ENCODE measurements around the gene PSMD11. TPM values are rescaled to one million over a fixed set of nuclear protein-coding genes. Genes with fewer than 3 reads are reported as not detected.

PSMD11 gene
- total RNA-seq, 1 experiment from 2014 or later = 212 TPM

GRCh38 chr17:32529604-32530003 is 85.3 kb downstream of the PSMD11 start:
- Histone ChIP-seq H3K4me1 (ENCODE audit: control insufficient read depth, insufficient read depth, low read length) (no peaks in the 10 kb centered on the region), H3K4me3 (ENCODE audit: low read depth in 2 of 2, low read length in 2 of 2) (no peak overlapping the region), H3K9me3 (ENCODE audit: control insufficient read depth, insufficient read depth, low read depth, low read length) (no peaks in the 10 kb centered on the region), H3K27me3 (ENCODE audit: control insufficient read depth, insufficient read depth, low read length) (0 out of 2 replicates have a peak, but pooled peaks cover 8% of the 10 kb centered on the region), H3K27ac (ENCODE audit: low read length) (no peak overlapping the region), H3K36me3 (ENCODE audit: control insufficient read depth, insufficient read depth, low read length) (no peaks in the 10 kb centered on the region)
- CTCF ChIA-PET = no interaction called here
- POLR2A ChIA-PET = no interaction called here
- intact Hi-C loops (cut with micrococcal nuclease; ENCODE audit: unreplicated experiment) (no loop called here), in situ Hi-C loops (cut with HindIII; ENCODE audit: low pct_unique_long_range_greater_than_20kb, low sequenced_read_pairs) (no loop called here)
- ATAC-seq (no peak), DNase-seq (ENCODE audit: low read depth, low spot score) (no peak)
- no TSS peak for BruUV-seq (replicated peaks)
- TF ChIP-seq SIN3A (IDR thresholded peaks at IDR 0.05; ENCODE audit: borderline replicate concordance, insufficient read depth, low read depth, low read length) (no peak), POLR2AphosphoS5 (IDR thresholded peaks at IDR 0.05; ENCODE audit: low read depth, low read length) (no peak), TCF7L2 (IDR thresholded peaks at IDR 0.05; ENCODE audit: low read depth, low read length) (no peak)
- TF ChIP-seq, protein P1, sequence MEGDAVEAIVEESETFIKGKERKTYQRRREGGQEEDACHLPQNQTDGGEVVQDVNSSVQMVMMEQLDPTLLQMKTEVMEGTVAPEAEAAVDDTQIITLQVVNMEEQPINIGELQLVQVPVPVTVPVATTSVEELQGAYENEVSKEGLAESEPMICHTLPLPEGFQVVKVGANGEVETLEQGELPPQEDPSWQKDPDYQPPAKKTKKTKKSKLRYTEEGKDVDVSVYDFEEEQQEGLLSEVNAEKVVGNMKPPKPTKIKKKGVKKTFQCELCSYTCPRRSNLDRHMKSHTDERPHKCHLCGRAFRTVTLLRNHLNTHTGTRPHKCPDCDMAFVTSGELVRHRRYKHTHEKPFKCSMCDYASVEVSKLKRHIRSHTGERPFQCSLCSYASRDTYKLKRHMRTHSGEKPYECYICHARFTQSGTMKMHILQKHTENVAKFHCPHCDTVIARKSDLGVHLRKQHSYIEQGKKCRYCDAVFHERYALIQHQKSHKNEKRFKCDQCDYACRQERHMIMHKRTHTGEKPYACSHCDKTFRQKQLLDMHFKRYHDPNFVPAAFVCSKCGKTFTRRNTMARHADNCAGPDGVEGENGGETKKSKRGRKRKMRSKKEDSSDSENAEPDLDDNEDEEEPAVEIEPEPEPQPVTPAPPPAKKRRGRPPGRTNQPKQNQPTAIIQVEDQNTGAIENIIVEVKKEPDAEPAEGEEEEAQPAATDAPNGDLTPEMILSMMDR (IDR thresholded peaks at IDR 0.05) = no peak
- TF ChIP-seq, protein P2, sequence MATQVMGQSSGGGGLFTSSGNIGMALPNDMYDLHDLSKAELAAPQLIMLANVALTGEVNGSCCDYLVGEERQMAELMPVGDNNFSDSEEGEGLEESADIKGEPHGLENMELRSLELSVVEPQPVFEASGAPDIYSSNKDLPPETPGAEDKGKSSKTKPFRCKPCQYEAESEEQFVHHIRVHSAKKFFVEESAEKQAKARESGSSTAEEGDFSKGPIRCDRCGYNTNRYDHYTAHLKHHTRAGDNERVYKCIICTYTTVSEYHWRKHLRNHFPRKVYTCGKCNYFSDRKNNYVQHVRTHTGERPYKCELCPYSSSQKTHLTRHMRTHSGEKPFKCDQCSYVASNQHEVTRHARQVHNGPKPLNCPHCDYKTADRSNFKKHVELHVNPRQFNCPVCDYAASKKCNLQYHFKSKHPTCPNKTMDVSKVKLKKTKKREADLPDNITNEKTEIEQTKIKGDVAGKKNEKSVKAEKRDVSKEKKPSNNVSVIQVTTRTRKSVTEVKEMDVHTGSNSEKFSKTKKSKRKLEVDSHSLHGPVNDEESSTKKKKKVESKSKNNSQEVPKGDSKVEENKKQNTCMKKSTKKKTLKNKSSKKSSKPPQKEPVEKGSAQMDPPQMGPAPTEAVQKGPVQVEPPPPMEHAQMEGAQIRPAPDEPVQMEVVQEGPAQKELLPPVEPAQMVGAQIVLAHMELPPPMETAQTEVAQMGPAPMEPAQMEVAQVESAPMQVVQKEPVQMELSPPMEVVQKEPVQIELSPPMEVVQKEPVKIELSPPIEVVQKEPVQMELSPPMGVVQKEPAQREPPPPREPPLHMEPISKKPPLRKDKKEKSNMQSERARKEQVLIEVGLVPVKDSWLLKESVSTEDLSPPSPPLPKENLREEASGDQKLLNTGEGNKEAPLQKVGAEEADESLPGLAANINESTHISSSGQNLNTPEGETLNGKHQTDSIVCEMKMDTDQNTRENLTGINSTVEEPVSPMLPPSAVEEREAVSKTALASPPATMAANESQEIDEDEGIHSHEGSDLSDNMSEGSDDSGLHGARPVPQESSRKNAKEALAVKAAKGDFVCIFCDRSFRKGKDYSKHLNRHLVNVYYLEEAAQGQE (IDR thresholded peaks at IDR 0.05; ENCODE audit: insufficient read depth in 1 of 2, low read depth in 2 of 2, low read length in 1 of 2) = no peak

Other genes with a start within 250 kb of the PSMD11 start
- 3.2 TPM for gene RHBDL3, start 178.7 kb upstream of the PSMD11 start, total RNA-seq (2021; ENCODE audit: unreplicated experiment)
- 31.6 TPM for gene C17orf75, start 102.3 kb upstream of the PSMD11 start, total RNA-seq (2021; ENCODE audit: unreplicated experiment)
- gene ZNF207, start 94.4 kb upstream of the PSMD11 start, total RNA-seq (2021; ENCODE audit: unreplicated experiment) = 215 TPM
- 7.9 TPM for gene CDK5R1, start 42.5 kb downstream of the PSMD11 start, total RNA-seq (2021; ENCODE audit: unreplicated experiment)

Data from Panc1 (cell line).